ENCODE measurements around the gene JMJD7.

GRCh38 chr15:41813426-41813825, 14.5 kb upstream of the JMJD7 start:
- TF ChIP-seq CTCF (IDR thresholded peaks at IDR 0.05) (no peak), POLR2A (IDR thresholded peaks at IDR 0.05) (no peak), EP300 (IDR thresholded peaks at IDR 0.05; ENCODE audit: low read depth) (no peak), POLR2AphosphoS5 (IDR thresholded peaks at IDR 0.05) (no peak)

Measured in transverse colon (tissue), 4 donors.